Pancreas (tissue), 10 donors: ENCODE data around the gene ITGA1. TPM values are rescaled to one million over a fixed set of nuclear protein-coding genes. Genes with fewer than 3 reads are reported as not detected.

Source experiments
- ATAC-seq, 4 donors: fragments of 200-7000 bp; cut with Tn5 transposase; one replicate each; pipeline versions ENCODE4 v1.8.0 to v1.9.1; 2020; ENCODE audit warnings: mild to moderate bottlenecking in 4 of 4, moderate library complexity in 4 of 4
- DNase-seq, 6 donors: peaks; one replicate each; pipeline ENCODE4 v3.0.0-alpha.2; 2020
- FAIRE-seq: peaks from 2 replicates; lab custom pipeline; 2012; peaks lifted over from hg19 to GRCh38; lab: Jason Lieb, UNC
- H3K27ac ChIP-seq, 4 donors: fragments of 200-600 bp; sonication (generic); 1 replicate in 3 of 4; 2 replicates in 1 of 4; pipeline versions ENCODE4 v1.5.0 to v1.8.0; 2020
- H3K27me3 ChIP-seq, 4 donors: fragments of 200-600 bp; one replicate each; pipeline ENCODE4 v1.8.0; 2021
- H3K36me3 ChIP-seq, 3 donors: fragments of 200-600 bp; sonication (generic) in 1 of 3; one replicate each; pipeline versions ENCODE4 v1.5.0 to v1.8.0; 2020 to 2021
- H3K4me1 ChIP-seq, 3 donors: fragments of 200-600 bp; one replicate each; pipeline ENCODE4 v1.8.0; 2021
- H3K4me3 ChIP-seq, 4 donors: fragments of 200-600 bp; sonication (generic) in 2 of 4; one replicate each; pipeline versions ENCODE4 v1.5.0 to v1.8.0; 2020 to 2021
- H3K9me3 ChIP-seq, 4 donors: fragments of 200-600 bp; one replicate each; pipeline ENCODE4 v1.8.0; 2021
- WGBS, 2 donors: extraction: QIAGEN DNeasy Blood & Tissue Kit; methylation state at CpG; one replicate each; pipeline ENCODE4 v1.1.7; 2013; 5-methylcytosine and 5-hydroxymethylcytosine counted together
- intact Hi-C, 3 donors: fragments of 100-400 bp; cut with DNase I; formaldehyde crosslinking; loops; one replicate each; pipeline versions ENCODE4 v1.11.1 to v1.14.2; 2022
- polyA plus RNA-seq, 2 donors: library from polyadenylated mRNA; stranded (reverse); fragments of 200-250 nt; gene quantifications; one replicate each; pipeline ENCODE4 v1.2.3, GENCODE V29; 2013
- total RNA-seq, 6 donors: library from RNA; stranded (reverse); fragmentation: NEBNext Ultra II Directional in 4 of 6; extraction: Animal tissue kit (Norgen Biotek cat#: 25700) in 4 of 6; gene quantifications; one replicate each; pipeline versions ENCODE4 v1.2.1 to v1.2.4, GENCODE V29; 2021 to 2023
- TF ChIP-seq, protein P1 (sequence below), 4 donors: fragments of 200-600 bp; sonication (generic) in 3 of 4; IDR thresholded peaks; one replicate each; pipeline versions ENCODE4 v1.5.0 to v1.8.0; 2021; ENCODE audit warnings: antibody characterized with exemption in 4 of 4
- donor health status: healthy with polysubstance abuse.
- donor health status: DM: no; HTN: no; CAD: no; lungs with moderate emphysema.
- donor health status: DM: no; HTN: no; CAD: no.
- donor health status: control.
- donor health status: control.
- donor health status: Bipolar disorder and iron deficiency.
- donor health status: DM: yes; HTN: yes; CAD: no.
- donor health status: DM: no; HTN: no; CAD: no.
- donor health status: DM: no; HTN: no; CAD: no.
- donor health status: DM: yes; HTN: yes; CAD: no.

The ITGA1 gene
- total and polyA plus RNA-seq, 8 donors, result 1.9 to 18.3 (median 6.3) TPM

DNA sequence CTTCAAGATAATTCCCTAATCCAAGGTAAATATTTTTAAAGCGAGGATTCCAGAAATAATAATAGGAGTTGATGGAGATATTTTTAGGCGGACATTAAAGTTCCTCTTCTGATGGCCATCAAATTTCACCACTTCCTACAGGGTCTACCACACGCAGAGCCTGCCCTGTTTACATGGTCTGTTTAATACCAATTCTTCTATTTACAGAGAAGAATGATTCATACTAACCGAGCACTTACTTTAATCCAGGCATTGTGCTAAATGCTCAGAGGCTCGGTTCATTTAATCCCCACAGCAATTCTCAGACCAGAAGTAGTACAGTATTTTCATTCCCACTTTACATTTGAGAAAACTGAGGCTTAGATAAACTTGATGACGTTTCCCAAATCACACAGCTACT is 3.0 kb upstream of the ITGA1 start:
- TF ChIP-seq, protein P1, sequence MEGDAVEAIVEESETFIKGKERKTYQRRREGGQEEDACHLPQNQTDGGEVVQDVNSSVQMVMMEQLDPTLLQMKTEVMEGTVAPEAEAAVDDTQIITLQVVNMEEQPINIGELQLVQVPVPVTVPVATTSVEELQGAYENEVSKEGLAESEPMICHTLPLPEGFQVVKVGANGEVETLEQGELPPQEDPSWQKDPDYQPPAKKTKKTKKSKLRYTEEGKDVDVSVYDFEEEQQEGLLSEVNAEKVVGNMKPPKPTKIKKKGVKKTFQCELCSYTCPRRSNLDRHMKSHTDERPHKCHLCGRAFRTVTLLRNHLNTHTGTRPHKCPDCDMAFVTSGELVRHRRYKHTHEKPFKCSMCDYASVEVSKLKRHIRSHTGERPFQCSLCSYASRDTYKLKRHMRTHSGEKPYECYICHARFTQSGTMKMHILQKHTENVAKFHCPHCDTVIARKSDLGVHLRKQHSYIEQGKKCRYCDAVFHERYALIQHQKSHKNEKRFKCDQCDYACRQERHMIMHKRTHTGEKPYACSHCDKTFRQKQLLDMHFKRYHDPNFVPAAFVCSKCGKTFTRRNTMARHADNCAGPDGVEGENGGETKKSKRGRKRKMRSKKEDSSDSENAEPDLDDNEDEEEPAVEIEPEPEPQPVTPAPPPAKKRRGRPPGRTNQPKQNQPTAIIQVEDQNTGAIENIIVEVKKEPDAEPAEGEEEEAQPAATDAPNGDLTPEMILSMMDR (IDR thresholded peaks at IDR 0.05), result no peak
- Histone ChIP-seq H3K27ac (no peak overlapping the region), H3K4me1 (peaks cover 0 to 4% (median 4%) of the 10 kb centered on the region in 3 donors), H3K27me3 (no peaks in the 10 kb centered on the region), H3K36me3 (no peaks in the 10 kb centered on the region), H3K4me3 (no peak overlapping the region), H3K9me3 (no peaks in the 10 kb centered on the region)
- ATAC-seq (no peak), DNase-seq (no peak), FAIRE-seq (no peak)
- WGBS, 2 donors, result 56 to 71% methylated on average over 6 of the region's 6 CpGs
- intact Hi-C loops, result loop anchor here in 2 of 3 donors (5.0 to 10.0 kb wide), 2 partner anchors 130 to 133 kb away; no protein-coding TSS in a partner anchor

DNA sequence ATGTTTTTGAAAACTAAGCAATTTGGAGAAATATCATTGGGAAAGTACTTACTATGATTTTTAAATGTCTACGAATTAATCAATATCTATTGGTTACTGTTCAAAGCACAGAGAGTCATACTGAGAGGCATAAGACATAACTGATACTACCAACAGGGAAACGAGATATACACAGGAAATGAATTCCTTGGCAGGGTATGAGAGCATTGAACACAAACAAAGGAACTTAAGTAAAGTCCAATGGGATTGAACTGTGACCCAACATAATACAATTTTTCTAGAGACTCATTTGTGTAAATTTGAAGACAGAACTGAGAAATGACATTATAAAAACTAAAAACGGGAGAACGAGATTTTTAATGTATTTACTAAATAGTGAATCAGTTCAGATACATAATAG is 1.3 kb upstream of the ITGA1 start:
- ATAC-seq (no peak), FAIRE-seq (no peak), DNase-seq (no peak)
- Histone ChIP-seq H3K4me3 (no peak overlapping the region), H3K4me1 (peaks cover 0 to 4% (median 4%) of the 10 kb centered on the region in 3 donors), H3K27me3 (no peaks in the 10 kb centered on the region), H3K27ac (no peak overlapping the region), H3K36me3 (no peaks in the 10 kb centered on the region), H3K9me3 (no peaks in the 10 kb centered on the region)
- intact Hi-C loops, result loop anchor here in 2 of 3 donors (5.0 to 10.0 kb wide), 2 partner anchors 128 to 131 kb away; no protein-coding TSS in a partner anchor
- 13 to 17% methylated on average over 4 of the region's 4 CpGs for WGBS, 2 donors
- TF ChIP-seq, protein P1 (IDR thresholded peaks at IDR 0.05), result no peak

DNA sequence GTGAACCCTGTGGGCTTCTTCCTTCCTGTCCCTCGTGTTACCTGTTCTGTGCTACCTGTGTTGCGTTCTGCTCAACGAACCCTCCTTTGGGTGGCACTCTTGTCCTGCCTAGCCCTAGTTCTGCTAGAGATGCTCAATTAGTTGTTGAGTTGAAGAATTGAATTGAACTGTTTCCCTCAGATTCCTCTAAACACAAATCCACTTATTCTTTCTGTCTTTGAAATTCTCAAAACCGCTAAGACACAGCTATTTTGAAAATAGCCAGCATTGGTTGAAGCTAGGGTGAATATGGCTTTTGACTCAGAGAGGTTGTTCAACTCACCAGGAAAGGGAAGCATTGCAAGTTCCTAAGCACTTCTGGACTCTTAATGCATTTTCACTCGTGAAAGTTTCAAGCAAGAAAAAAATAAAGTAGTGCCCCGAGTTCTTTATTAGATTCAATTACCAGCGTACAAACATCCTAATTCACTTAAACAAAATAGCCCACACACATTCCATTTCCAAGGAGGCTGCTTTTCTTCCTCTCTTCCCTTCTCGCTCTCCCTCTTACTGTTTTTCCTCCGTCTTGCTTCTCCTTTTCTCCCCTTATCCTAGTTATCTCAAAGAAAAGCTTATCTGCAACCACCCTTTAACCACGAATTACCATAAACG is 642 bp upstream of the ITGA1 start:
- DNase-seq, result peak in 3 of 6 donors; percentile 41 to 56 (median 43)
- H3K4me1 ChIP-seq, result peaks cover 0 to 4% (median 4%) of the 10 kb centered on the region in 3 donors
- peak; percentile 75 to 87 (median 80) for ATAC-seq
- peak overlapping the region in 3 of 4 donors; percentile 8 to 78 (median 68) for H3K27ac ChIP-seq
- intact Hi-C loops, result loop anchor here in 2 of 3 donors (5.0 to 10.0 kb wide), 2 partner anchors 128 to 130 kb away; no protein-coding TSS in a partner anchor
- FAIRE-seq, result peak; percentile 26
- peak overlapping the region; percentile 46 to 55 (median 48) for H3K4me3 ChIP-seq
- no peaks in the 10 kb centered on the region for H3K27me3 ChIP-seq
- TF ChIP-seq, protein P1 (IDR thresholded peaks at IDR 0.05), result peak in 1 of 4 donors; percentile 13
- 1 to 3% methylated on average over 11 of the region's 11 CpGs for WGBS, 2 donors
- H3K36me3 ChIP-seq, result no peaks in the 10 kb centered on the region
- no peaks in the 10 kb centered on the region for H3K9me3 ChIP-seq

DNA sequence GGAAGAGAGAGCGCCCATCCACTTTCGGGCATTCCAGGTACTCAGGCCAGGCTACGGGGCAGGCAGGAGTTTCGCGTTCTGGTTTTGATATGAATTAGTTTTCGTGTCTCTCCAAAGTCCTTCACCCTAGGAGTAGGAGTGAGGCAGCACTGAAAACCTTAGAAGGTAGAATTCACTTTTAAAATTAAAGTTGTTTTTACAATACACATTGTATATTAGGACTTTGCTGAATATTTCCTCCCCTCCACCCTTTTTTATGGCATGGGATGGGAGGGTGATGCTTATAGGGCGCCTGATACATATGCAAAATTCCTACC is 747 bp downstream of the ITGA1 start:
- FAIRE-seq (no peak), DNase-seq (no peak), ATAC-seq (no peak)
- intact Hi-C loops, result loop anchor here in 2 of 3 donors (5.0 to 10.0 kb wide), 2 partner anchors 126 to 129 kb away; no protein-coding TSS in a partner anchor
- H3K9me3 ChIP-seq, result no peaks in the 10 kb centered on the region
- TF ChIP-seq, protein P1 (IDR thresholded peaks at IDR 0.05), result no peak
- H3K4me1 ChIP-seq, result peaks cover 0 to 4% (median 4%) of the 10 kb centered on the region in 3 donors
- WGBS, 2 donors, result 6 to 8% methylated on average over 7 of the region's 7 CpGs
- no peaks in the 10 kb centered on the region for H3K27me3 ChIP-seq
- peak overlapping the region; percentile 46 to 55 (median 48) for H3K4me3 ChIP-seq
- peak overlapping the region in 3 of 4 donors; percentile 43 to 78 (median 68) for H3K27ac ChIP-seq
- H3K36me3 ChIP-seq, result no peaks in the 10 kb centered on the region

DNA sequence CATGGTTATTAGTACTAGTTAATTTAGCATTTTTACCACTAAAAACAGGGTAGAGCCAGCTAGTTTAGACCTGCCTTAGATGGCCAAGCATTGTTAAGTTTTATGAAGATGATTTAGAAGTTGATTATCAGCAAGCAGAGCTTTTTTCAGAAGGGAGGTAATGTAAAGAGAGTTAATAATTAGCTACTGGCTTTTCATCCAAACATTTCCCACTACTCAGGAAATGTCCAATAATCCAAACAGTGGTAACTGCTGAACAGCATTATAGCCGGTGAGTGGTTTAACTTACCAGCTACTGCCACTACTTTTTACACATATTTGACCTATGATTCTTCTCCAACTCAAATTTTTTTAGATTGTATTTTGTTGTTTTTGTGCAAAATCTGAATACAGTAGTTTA is 1.7 kb downstream of the ITGA1 start:
- FAIRE-seq, result no peak
- no peak for ATAC-seq

More for the DNA sequence above, 1.7 kb downstream of the ITGA1 start:
- TF ChIP-seq, protein P1 (IDR thresholded peaks at IDR 0.05), result no peak
- Histone ChIP-seq H3K4me1 (peaks cover 0 to 4% (median 4%) of the 10 kb centered on the region in 3 donors), H3K27ac (peak overlapping the region in 1 of 4 donors; percentile 78), H3K4me3 (peak overlapping the region in 1 of 4 donors; percentile 55), H3K9me3 (no peaks in the 10 kb centered on the region), H3K36me3 (no peaks in the 10 kb centered on the region), H3K27me3 (no peaks in the 10 kb centered on the region)
- intact Hi-C loops, result loop anchor here in 2 of 3 donors (5.0 to 10.0 kb wide), 2 partner anchors 125 to 128 kb away; no protein-coding TSS in a partner anchor
- 78 to 96% methylated on average over 1 of the region's 1 CpG for WGBS, 2 donors
- no peak for DNase-seq
